GM12872 (cell line): ENCODE measurements around the gene ACYP1.

Source experiments
- TF ChIP-seq, protein P1 (sequence below): IDR thresholded peaks from 3 replicates; pipeline ENCODE4 v1.5.1; 2011; ENCODE audit warnings: low read depth, mild to moderate bottlenecking, low read length, moderate library complexity; ENCODE audit not compliant: insufficient read depth

Gene ACYP1

GRCh38 chr14:75059642-75060041 lies 4.2 kb downstream of the ACYP1 start:
- TF ChIP-seq, protein P1, sequence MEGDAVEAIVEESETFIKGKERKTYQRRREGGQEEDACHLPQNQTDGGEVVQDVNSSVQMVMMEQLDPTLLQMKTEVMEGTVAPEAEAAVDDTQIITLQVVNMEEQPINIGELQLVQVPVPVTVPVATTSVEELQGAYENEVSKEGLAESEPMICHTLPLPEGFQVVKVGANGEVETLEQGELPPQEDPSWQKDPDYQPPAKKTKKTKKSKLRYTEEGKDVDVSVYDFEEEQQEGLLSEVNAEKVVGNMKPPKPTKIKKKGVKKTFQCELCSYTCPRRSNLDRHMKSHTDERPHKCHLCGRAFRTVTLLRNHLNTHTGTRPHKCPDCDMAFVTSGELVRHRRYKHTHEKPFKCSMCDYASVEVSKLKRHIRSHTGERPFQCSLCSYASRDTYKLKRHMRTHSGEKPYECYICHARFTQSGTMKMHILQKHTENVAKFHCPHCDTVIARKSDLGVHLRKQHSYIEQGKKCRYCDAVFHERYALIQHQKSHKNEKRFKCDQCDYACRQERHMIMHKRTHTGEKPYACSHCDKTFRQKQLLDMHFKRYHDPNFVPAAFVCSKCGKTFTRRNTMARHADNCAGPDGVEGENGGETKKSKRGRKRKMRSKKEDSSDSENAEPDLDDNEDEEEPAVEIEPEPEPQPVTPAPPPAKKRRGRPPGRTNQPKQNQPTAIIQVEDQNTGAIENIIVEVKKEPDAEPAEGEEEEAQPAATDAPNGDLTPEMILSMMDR = no peak

- TF ChIP-seq, protein P1 = no peak
These were observed 9.4 kb downstream of the ACYP1 start for GRCh38 chr14:75054421-75054820.

- TF ChIP-seq, protein P1 = no peak
These were observed 10.2 kb downstream of the ACYP1 start for GRCh38 chr14:75053396-75054291.

- TF ChIP-seq, protein P1 = no peak
These were observed 12.3 kb downstream of the ACYP1 start for GRCh38 chr14:75051556-75051899.

- TF ChIP-seq, protein P1 = no peak
These were observed 12.8 kb downstream of the ACYP1 start, which contains the start of gene MLH3 for GRCh38 chr14:75050852-75051555. Gene MLH3, minus strand, starts transcription at chr14:75051467. Its CDS starts 1,812 bp downstream, at chr14:75049655.

- TF ChIP-seq, protein P1 = no peak
These were observed 14.1 kb downstream of the ACYP1 start for GRCh38 chr14:75049731-75050201.

DNA sequence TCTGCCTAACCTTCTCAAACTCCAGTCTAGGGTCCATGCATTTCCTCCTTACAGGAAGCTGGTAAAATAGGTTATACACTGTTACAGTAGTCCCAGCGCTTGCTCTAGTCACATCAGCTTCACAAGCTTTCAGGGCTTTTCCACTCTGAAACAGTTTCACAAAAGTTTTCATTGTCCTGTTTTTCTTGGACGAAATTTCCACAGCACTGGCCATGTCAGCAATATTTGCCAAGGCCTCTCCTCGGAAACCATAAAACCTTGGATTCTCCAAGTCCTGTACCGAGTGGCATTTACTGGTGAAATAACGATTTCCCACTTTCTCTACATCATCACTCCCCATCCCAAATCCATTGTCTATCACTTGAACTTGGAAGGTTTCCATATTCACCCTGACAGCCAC lies 14.7 kb downstream of the ACYP1 start:
- TF ChIP-seq, protein P1 = no peak
